ENCODE results near the gene GYS2. TPM values are rescaled to one million over a fixed set of nuclear protein-coding genes. Genes with fewer than 3 reads are reported as not detected.

The GYS2 gene
- total and polyA plus RNA-seq, 9 of the 15 experiments (the other 6 are each of a cell fraction or from before 2014, with no cell fraction given): not detected

DNA sequence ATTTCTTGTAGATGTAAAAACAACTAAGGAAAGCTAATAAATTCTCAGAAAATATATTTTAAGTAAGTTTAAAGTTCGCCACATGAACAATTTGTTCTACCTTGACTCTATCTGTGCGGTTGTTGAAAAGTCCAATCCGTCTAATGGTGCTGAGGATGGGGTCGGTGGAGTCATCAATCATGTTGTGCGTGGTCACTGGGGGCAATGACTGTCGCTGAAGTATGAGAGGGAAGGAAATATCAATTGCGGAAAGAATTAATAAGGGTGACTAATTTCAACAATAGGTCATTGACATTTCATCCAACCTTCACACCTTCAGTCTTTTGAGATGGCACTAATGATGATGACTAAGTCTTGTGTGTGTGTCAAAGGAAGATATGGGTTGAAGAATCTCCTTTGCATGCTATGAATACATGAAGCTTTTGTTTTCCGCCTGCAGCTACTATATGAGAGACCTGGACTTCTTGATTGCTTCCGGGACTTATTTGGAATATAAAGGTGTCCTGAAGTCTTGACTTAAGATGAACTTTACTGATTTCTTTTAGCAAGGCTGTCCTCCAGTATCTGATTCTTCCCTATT lies 46.5 kb downstream of the GYS2 start:
- in situ Hi-C loops (cut with MboI) (no loop called here), intact Hi-C loops (cut with micrococcal nuclease) (no loop called here)
- Histone ChIP-seq H3K27me3 (ENCODE audit: control insufficient read depth in 2 of 2, insufficient read depth in 2 of 2, low read length in 2 of 2) (no peaks in the 10 kb centered on the region), H3K9ac (ENCODE audit: insufficient read depth in 1 of 2, low read depth in 2 of 2, low read length in 2 of 2) (no peak overlapping the region), H3K4me1 (replicated peaks in 1 of 2; ENCODE audit: control insufficient read depth in 2 of 2, insufficient read depth in 2 of 2, low read length in 2 of 2) (no peaks in the 10 kb centered on the region), H4K20me1 (replicated peaks; ENCODE audit: control insufficient read depth, insufficient read depth, low read length) (no peaks in the 10 kb centered on the region), H3K9me3 (replicated peaks; ENCODE audit: control insufficient read depth, insufficient read depth, low read depth, low read length) (no peaks in the 10 kb centered on the region), H3K79me2 (ENCODE audit: control insufficient read depth, insufficient read depth, low read length) (no peaks in the 10 kb centered on the region), H3K4me3 (no peak overlapping the region), H2AFZ (ENCODE audit: low read depth, low read length) (no peak overlapping the region), H3K9me1 (ENCODE audit: control insufficient read depth, insufficient read depth, low read length) (no peaks in the 10 kb centered on the region), H3K4me2 (ENCODE audit: insufficient read depth, low read length) (no peak overlapping the region), H3K27ac (ENCODE audit: extremely low read depth, low read depth, low read length) (no peak overlapping the region), H3K36me3 (ENCODE audit: control insufficient read depth, insufficient read depth, low read length) (no peaks in the 10 kb centered on the region)
- FAIRE-seq (no peak), ATAC-seq (no peak), DNase-seq (ENCODE audit: extremely low read depth in 1 of 4, low spot score in 3 of 4) (no peak)
- POLR2A ChIA-PET: no interaction called here
- TF ChIP-seq CSDE1 (IDR thresholded peaks at IDR 0.05): no peak
- TF ChIP-seq ZBTB17 (CRISPR knock-in tag; IDR thresholded peaks at IDR 0.05): no peak
- TF ChIP-seq ZNF23 (CRISPR knock-in tag; IDR thresholded peaks at IDR 0.05): no peak
- no peak for TF ChIP-seq ZNF165 (CRISPR knock-in tag; IDR thresholded peaks at IDR 0.05; ENCODE audit: borderline replicate concordance)
- TF ChIP-seq ZNF24 (IDR thresholded peaks at IDR 0.05): no peak
- TF ChIP-seq PPARD (CRISPR knock-in tag; IDR thresholded peaks at IDR 0.05): no peak
- TF ChIP-seq MCM2 (IDR thresholded peaks at IDR 0.05; ENCODE audit: low read depth): no peak
- TF ChIP-seq, protein P1, sequence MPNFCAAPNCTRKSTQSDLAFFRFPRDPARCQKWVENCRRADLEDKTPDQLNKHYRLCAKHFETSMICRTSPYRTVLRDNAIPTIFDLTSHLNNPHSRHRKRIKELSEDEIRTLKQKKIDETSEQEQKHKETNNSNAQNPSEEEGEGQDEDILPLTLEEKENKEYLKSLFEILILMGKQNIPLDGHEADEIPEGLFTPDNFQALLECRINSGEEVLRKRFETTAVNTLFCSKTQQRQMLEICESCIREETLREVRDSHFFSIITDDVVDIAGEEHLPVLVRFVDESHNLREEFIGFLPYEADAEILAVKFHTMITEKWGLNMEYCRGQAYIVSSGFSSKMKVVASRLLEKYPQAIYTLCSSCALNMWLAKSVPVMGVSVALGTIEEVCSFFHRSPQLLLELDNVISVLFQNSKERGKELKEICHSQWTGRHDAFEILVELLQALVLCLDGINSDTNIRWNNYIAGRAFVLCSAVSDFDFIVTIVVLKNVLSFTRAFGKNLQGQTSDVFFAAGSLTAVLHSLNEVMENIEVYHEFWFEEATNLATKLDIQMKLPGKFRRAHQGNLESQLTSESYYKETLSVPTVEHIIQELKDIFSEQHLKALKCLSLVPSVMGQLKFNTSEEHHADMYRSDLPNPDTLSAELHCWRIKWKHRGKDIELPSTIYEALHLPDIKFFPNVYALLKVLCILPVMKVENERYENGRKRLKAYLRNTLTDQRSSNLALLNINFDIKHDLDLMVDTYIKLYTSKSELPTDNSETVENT (CRISPR knock-in tag; IDR thresholded peaks at IDR 0.05): no peak
- TF ChIP-seq, protein P2, sequence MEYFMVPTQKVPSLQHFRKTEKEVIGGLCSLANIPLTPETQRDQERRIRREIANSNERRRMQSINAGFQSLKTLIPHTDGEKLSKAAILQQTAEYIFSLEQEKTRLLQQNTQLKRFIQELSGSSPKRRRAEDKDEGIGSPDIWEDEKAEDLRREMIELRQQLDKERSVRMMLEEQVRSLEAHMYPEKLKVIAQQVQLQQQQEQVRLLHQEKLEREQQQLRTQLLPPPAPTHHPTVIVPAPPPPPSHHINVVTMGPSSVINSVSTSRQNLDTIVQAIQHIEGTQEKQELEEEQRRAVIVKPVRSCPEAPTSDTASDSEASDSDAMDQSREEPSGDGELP (CRISPR knock-in tag; IDR thresholded peaks at IDR 0.05; ENCODE audit: borderline replicate concordance): no peak
- no peak for TF ChIP-seq CHD1 (IDR thresholded peaks at IDR 0.05; ENCODE audit: low read length)
- TF ChIP-seq, protein P3, sequence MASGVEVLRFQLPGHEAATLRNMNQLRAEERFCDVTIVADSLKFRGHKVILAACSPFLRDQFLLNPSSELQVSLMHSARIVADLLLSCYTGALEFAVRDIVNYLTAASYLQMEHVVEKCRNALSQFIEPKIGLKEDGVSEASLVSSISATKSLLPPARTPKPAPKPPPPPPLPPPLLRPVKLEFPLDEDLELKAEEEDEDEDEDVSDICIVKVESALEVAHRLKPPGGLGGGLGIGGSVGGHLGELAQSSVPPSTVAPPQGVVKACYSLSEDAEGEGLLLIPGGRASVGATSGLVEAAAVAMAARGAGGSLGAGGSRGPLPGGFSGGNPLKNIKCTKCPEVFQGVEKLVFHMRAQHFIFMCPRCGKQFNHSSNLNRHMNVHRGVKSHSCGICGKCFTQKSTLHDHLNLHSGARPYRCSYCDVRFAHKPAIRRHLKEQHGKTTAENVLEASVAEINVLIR (CRISPR knock-in tag; IDR thresholded peaks at IDR 0.05): no peak
- no peak for TF ChIP-seq ZBTB1 (CRISPR knock-in tag; IDR thresholded peaks at IDR 0.05; ENCODE audit: borderline replicate concordance, low read depth)
- TF ChIP-seq MTA1 (IDR thresholded peaks at IDR 0.05; ENCODE audit: borderline replicate concordance): no peak
- no peak for TF ChIP-seq ZNF707 (CRISPR knock-in tag; conservative IDR thresholded peaks at IDR 0.05)
- TF ChIP-seq GATA2 (CRISPR knock-in tag; IDR thresholded peaks at IDR 0.05): no peak
- no peak for TF ChIP-seq NFYB (IDR thresholded peaks at IDR 0.05; ENCODE audit: extremely low read depth, insufficient read length)
- TF ChIP-seq SIN3A (IDR thresholded peaks at IDR 0.05; ENCODE audit: borderline replicate concordance in 2 of 2, control insufficient read depth in 1 of 2, low read depth in 2 of 2, low read length in 2 of 2): no peak
- no peak for TF ChIP-seq BRD9 (IDR thresholded peaks at IDR 0.05; ENCODE audit: low read depth, partially characterized antibody)
- no peak for TF ChIP-seq ELF2 (CRISPR knock-in tag; IDR thresholded peaks at IDR 0.05)
- WGBS (ENCODE audit: insufficient coverage, low coverage, missing lambda C conversion rate): 28% methylated on average over 9 of the region's 9 CpGs
- CTCF ChIA-PET (ENCODE audit: low intra/inter-chr PET ratio): no interaction called here
- no TSS peak for BruUV-seq (replicated peaks)

Data from K562 (cell line).